SK-N-SH (cell line): ENCODE measurements around the gene ENDOD1. TPM values are rescaled to one million over a fixed set of nuclear protein-coding genes. Genes with fewer than 3 reads are reported as not detected.

Experiments used
- CTCF ChIA-PET: fragments of 300-600, 350-600 bp; formaldehyde crosslinking; extraction: SDS; loops from one replicate; lab custom pipeline; 2021; lab: Yijun Ruan, JAX
- POLR2A ChIA-PET: fragments of 350-600 bp; sonication (Branson Sonifier 250); formaldehyde crosslinking; extraction: SDS; loops from one replicate; lab custom pipeline; 2020; ENCODE audit warnings: antibody characterized with exemption, inconsistent platforms; lab: Yijun Ruan, JAX
- DNase-seq: peaks from one replicate; pipeline ENCODE4 v3.0.0; 2012
- H2AFZ ChIP-seq: fragments of 200-600 bp; sonication (generic); 2 replicates; pipeline ENCODE4 v1.8.1; 2016; ENCODE audit warnings: antibody characterized with exemption, mild to moderate bottlenecking, low read depth
- H3F3A ChIP-seq: fragments of 200-600 bp; sonication (generic); replicated peaks from 2 replicates; pipeline ENCODE3; 2016; ENCODE audit warnings: antibody characterized with exemption, mild to moderate bottlenecking; ENCODE audit not compliant: insufficient read depth
- H3K27ac ChIP-seq, 2 experiments: fragments of 200-500 bp in 1 of 2; fragments of 200-600 bp in 1 of 2; sonication (Bioruptor generic) in 1 of 2; sonication (generic), shearing (Covaris generic) in 1 of 2; 2 replicates each; pipeline versions ENCODE4 v1.5.1 to v1.6.1; 2014 to 2016; ENCODE audit warnings: low read depth in 2 of 2, inconsistent platforms in 1 of 2, low read length in 1 of 2, mild to moderate bottlenecking in 1 of 2, mixed read lengths in 1 of 2
- H3K27me3 ChIP-seq: fragments of 200-600 bp; sonication (generic), shearing (Covaris generic); 2 replicates; pipeline ENCODE4 v1.6.1; 2016; ENCODE audit warnings: mixed run types; ENCODE audit not compliant: insufficient read depth
- H3K36me3 ChIP-seq, 2 experiments: fragments of 200-500 bp in 1 of 2; fragments of 200-600 bp in 1 of 2; sonication (Bioruptor generic) in 1 of 2; sonication (generic) in 1 of 2; replicated peaks in 1 of 2; 2 replicates each; pipeline versions ENCODE3 to v1.5.1; 2014 to 2016; ENCODE audit warnings: low read length in 1 of 2, mild to moderate bottlenecking in 1 of 2; ENCODE audit not compliant: insufficient read depth in 2 of 2, control insufficient read depth in 1 of 2
- H3K4me1 ChIP-seq, 2 experiments: fragments of 200-500 bp in 1 of 2; fragments of 200-600 bp in 1 of 2; sonication (Bioruptor generic) in 1 of 2; sonication (generic), shearing (Covaris generic) in 1 of 2; 2 replicates each; pipeline versions ENCODE4 v1.5.1 to v1.6.1; 2014 to 2016; ENCODE audit warnings: low read depth in 1 of 2, low read length in 1 of 2, mixed run types in 1 of 2; ENCODE audit not compliant: insufficient read depth in 2 of 2, control insufficient read depth in 1 of 2
- H3K4me2 ChIP-seq: fragments of 200-600 bp; sonication (generic), shearing (Covaris generic); 2 replicates; pipeline ENCODE4 v1.6.1; 2017; ENCODE audit warnings: mixed run types
- H3K4me3 ChIP-seq, 2 experiments: fragments of 200-500 bp in 1 of 2; fragments of 200-600 bp in 1 of 2; sonication (Bioruptor generic) in 1 of 2; sonication (generic), shearing (Covaris generic) in 1 of 2; 2 replicates each; pipeline versions ENCODE4 v1.5.1 to v1.8.1; 2014 to 2016; ENCODE audit warnings: low read depth in 2 of 2, inconsistent platforms in 1 of 2, low read length in 1 of 2, mild to moderate bottlenecking in 1 of 2, mixed read lengths in 1 of 2, moderate library complexity in 1 of 2
- H3K79me2 ChIP-seq: fragments of 200-600 bp; sonication (generic); 2 replicates; pipeline ENCODE4 v1.8.1; 2017; ENCODE audit warnings: mild to moderate bottlenecking; ENCODE audit not compliant: insufficient read depth
- H3K9ac ChIP-seq: fragments of 200-600 bp; sonication (generic); 2 replicates; pipeline ENCODE4 v1.6.1; 2017; ENCODE audit warnings: mixed run types
- H3K9me2 ChIP-seq: fragments of 200-600 bp; sonication (generic); 2 replicates; pipeline ENCODE4 v1.6.1; 2017; ENCODE audit warnings: mixed run types
- H3K9me3 ChIP-seq: fragments of 200-600 bp; sonication (generic); 2 replicates; pipeline ENCODE4 v1.6.1; 2017; ENCODE audit warnings: mixed run types, mild to moderate bottlenecking, moderate library complexity
- H4K20me1 ChIP-seq: fragments of 200-600 bp; sonication (generic); 2 replicates; pipeline ENCODE4 v1.6.1; 2017; ENCODE audit warnings: mild to moderate bottlenecking, mixed run types; ENCODE audit not compliant: insufficient read depth
- CHD2 ChIP-seq: fragments of 150-350 bp; IDR thresholded peaks from 2 replicates; pipeline ENCODE4 v1.6.1; 2018; ENCODE audit warnings: low read length; ENCODE audit not compliant: partially characterized antibody
- EP300 ChIP-seq, 2 experiments: IDR thresholded peaks; 2 replicates each; pipeline versions ENCODE4 v1.4.0 to v1.6.1; 2012; ENCODE audit warnings: borderline replicate concordance in 1 of 2, low read depth in 1 of 2, low read length in 1 of 2
- EZH2phosphoT487 ChIP-seq: fragments of 200-600 bp; sonication (generic); IDR thresholded peaks from 2 replicates; pipeline ENCODE4 v1.6.1; 2017; ENCODE audit warnings: low read depth, mixed run types, mild to moderate bottlenecking, antibody characterized with exemption, moderate library complexity, borderline replicate concordance
- FOSL2 ChIP-seq: IDR thresholded peaks from 2 replicates; pipeline ENCODE4 v1.4.0; 2012; ENCODE audit warnings: low read depth, mild to moderate bottlenecking, moderate library complexity, borderline replicate concordance
- FOXM1 ChIP-seq: IDR thresholded peaks from 2 replicates; pipeline ENCODE4 v1.4.0; 2012; ENCODE audit warnings: low read depth, mild to moderate bottlenecking
- GABPA ChIP-seq: IDR thresholded peaks from 2 replicates; pipeline ENCODE4 v1.4.0; 2012; ENCODE audit warnings: low read depth, mild to moderate bottlenecking
- GATA2 ChIP-seq: sonication (generic); formaldehyde crosslinking; IDR thresholded peaks from 2 replicates; pipeline ENCODE4 v1.5.0; 2020; ENCODE audit warnings: mild to moderate bottlenecking, missing genetic modification reagents
- MEF2A ChIP-seq: IDR thresholded peaks from 2 replicates; pipeline ENCODE4 v1.4.0; 2012; ENCODE audit warnings: low read depth, borderline replicate concordance
- MXI1 ChIP-seq: IDR thresholded peaks from 2 replicates; pipeline ENCODE4 v1.6.1; 2012; ENCODE audit warnings: mild to moderate bottlenecking, low read depth, low read length, improper control_type of control experiment
- NFIC ChIP-seq: IDR thresholded peaks from 2 replicates; pipeline ENCODE4 v1.4.0; 2012; ENCODE audit warnings: borderline replicate concordance
- NRF1 ChIP-seq: IDR thresholded peaks from 2 replicates; pipeline ENCODE4 v1.6.1; 2012; ENCODE audit warnings: low read depth, mild to moderate bottlenecking, low read length
- POLR2AphosphoS5 ChIP-seq: IDR thresholded peaks from 2 replicates; pipeline ENCODE4 v1.6.1; 2012; ENCODE audit warnings: low read depth, low read length
- RAD21 ChIP-seq: IDR thresholded peaks from 2 replicates; pipeline ENCODE4 v1.6.1; 2012; ENCODE audit warnings: mild to moderate bottlenecking, low read length
- RCOR1 ChIP-seq: fragments of 150-350 bp; IDR thresholded peaks from 2 replicates; pipeline ENCODE4 v1.6.1; 2017; ENCODE audit warnings: antibody characterized with exemption, low read length
- REST ChIP-seq: IDR thresholded peaks from 2 replicates; pipeline ENCODE4 v1.6.1; 2012; ENCODE audit warnings: mild to moderate bottlenecking, low read depth, low read length, moderate library complexity
- RFX5 ChIP-seq: IDR thresholded peaks from 2 replicates; pipeline ENCODE4 v1.6.1; 2012; ENCODE audit warnings: mild to moderate bottlenecking, improper control_type of control experiment, low read length
- RXRA ChIP-seq: IDR thresholded peaks from 2 replicates; pipeline ENCODE4 v1.4.0; 2012; ENCODE audit warnings: low read depth, mild to moderate bottlenecking, borderline replicate concordance
- SMC3 ChIP-seq: IDR thresholded peaks from 2 replicates; pipeline ENCODE4 v1.6.1; 2012; ENCODE audit warnings: low read depth, low read length, improper control_type of control experiment
- TCF12 ChIP-seq: IDR thresholded peaks from 2 replicates; pipeline ENCODE4 v1.4.0; 2012
- YY1 ChIP-seq: IDR thresholded peaks from 2 replicates; pipeline ENCODE4 v1.4.0; 2012; ENCODE audit warnings: low read depth, mild to moderate bottlenecking
- WGBS: methylation state at CpG from one replicate; pipeline ENCODE4 v1.1.6; 2017; ENCODE audit warnings: low lambda C conversion rate; 5-methylcytosine and 5-hydroxymethylcytosine counted together
- polyA plus RNA-seq, 3 experiments: library from polyadenylated mRNA; depleted of rRNA; stranded (reverse); fragments of >200 nt; gene quantifications; 2 replicates each; pipeline ENCODE4 v1.2.3, GENCODE V29; 2012
- TF ChIP-seq, protein P1 (sequence below): IDR thresholded peaks from 2 replicates; pipeline ENCODE4 v1.4.0; 2012; ENCODE audit warnings: low read depth
- TF ChIP-seq, protein P2 (sequence below): fragments of 150-350 bp; IDR thresholded peaks from 2 replicates; pipeline ENCODE4 v1.6.1; 2017; ENCODE audit warnings: antibody characterized with exemption, low read length, low read depth, borderline replicate concordance
- TF ChIP-seq, protein P3 (sequence below): IDR thresholded peaks from 2 replicates; pipeline ENCODE4 v1.4.0; 2012; ENCODE audit warnings: low read depth, borderline replicate concordance
- TF ChIP-seq, protein P4 (sequence below): fragments of 150-350 bp; IDR thresholded peaks from 2 replicates; pipeline ENCODE4 v1.6.1; 2016; ENCODE audit warnings: mild to moderate bottlenecking, low read depth, low read length
- TF ChIP-seq, protein P5 (sequence below): IDR thresholded peaks from 2 replicates; pipeline ENCODE4 v1.4.0; 2012; ENCODE audit warnings: low read depth, borderline replicate concordance

ENDOD1 gene
- polyA plus RNA-seq, 1 of the 3 experiments (the other 2 are of a cell fraction), result 15.0 TPM

GRCh38 chr11:95068549-95068948 lies 21.1 kb upstream of the ENDOD1 start:
- Histone ChIP-seq H3K4me3 (peak overlapping the region; percentile 90 to 98), H2AFZ (peak overlapping the region; percentile 74; the same call in 1 of the 2 replicates), H3K9me2 (no peaks in the 10 kb centered on the region), H3K27ac (peak overlapping the region; percentile 79 to 96), H3K4me2 (peak overlapping the region; percentile 83), H3K9me3 (no peaks in the 10 kb centered on the region), H3K27me3 (no peaks in the 10 kb centered on the region), H3F3A (peaks cover 18% of the 10 kb centered on the region), H3K9ac (peak overlapping the region; percentile 74), H3K4me1 (peaks cover 7 to 8% of the 10 kb centered on the region in 2 experiments; a peak in 3 of 4 replicates), H4K20me1 (no peaks in the 10 kb centered on the region), H3K36me3 (peaks cover 12 to 16% of the 10 kb centered on the region in 2 experiments), H3K79me2 (peaks cover 25% of the 10 kb centered on the region)
- ChIA-PET CTCF (interaction anchor here (0.6 to 6.4 kb wide), 14 partner anchors 11 to 720 kb away, joined by 3 to 52 read pairs (median 8); partner anchors contain the start of genes ENDOD1 and FAM76B), POLR2A (interaction anchor here (1.1 to 2.8 kb wide), 4 partner anchors 20 to 163 kb away, joined by 3 to 21 read pairs (median 4); partner anchors contain the start of genes CWC15, KDM4D and SESN3)
- 0% methylated on average over 5 of the region's 5 CpGs for WGBS
- peak; percentile 68 for DNase-seq
- TF ChIP-seq POLR2AphosphoS5, result peak; percentile 87
- TF ChIP-seq, protein P1, sequence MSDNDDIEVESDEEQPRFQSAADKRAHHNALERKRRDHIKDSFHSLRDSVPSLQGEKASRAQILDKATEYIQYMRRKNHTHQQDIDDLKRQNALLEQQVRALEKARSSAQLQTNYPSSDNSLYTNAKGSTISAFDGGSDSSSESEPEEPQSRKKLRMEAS, result peak; percentile 85
- no peak for TF ChIP-seq MEF2A
- TF ChIP-seq REST, result peak; percentile 33; the same call in 1 of the 2 replicates
- TF ChIP-seq, protein P2, sequence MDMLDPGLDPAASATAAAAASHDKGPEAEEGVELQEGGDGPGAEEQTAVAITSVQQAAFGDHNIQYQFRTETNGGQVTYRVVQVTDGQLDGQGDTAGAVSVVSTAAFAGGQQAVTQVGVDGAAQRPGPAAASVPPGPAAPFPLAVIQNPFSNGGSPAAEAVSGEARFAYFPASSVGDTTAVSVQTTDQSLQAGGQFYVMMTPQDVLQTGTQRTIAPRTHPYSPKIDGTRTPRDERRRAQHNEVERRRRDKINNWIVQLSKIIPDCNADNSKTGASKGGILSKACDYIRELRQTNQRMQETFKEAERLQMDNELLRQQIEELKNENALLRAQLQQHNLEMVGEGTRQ, result no peak
- TF ChIP-seq RXRA, result no peak
- TF ChIP-seq GABPA, result peak; percentile 47
- no peak for TF ChIP-seq EZH2phosphoT487
- peak; percentile 73; the same call in 1 of the 2 replicates for TF ChIP-seq RFX5
- TF ChIP-seq RCOR1, result peak; percentile 44; the same call in 1 of the 2 replicates
- no peak for TF ChIP-seq SMC3
- TF ChIP-seq RAD21, result peak; percentile 3; the same call in 1 of the 2 replicates
- TF ChIP-seq TCF12, result peak; percentile 33; the same call in 1 of the 2 replicates
- TF ChIP-seq FOXM1, result no peak
- no peak for TF ChIP-seq NFIC
- TF ChIP-seq, protein P3, sequence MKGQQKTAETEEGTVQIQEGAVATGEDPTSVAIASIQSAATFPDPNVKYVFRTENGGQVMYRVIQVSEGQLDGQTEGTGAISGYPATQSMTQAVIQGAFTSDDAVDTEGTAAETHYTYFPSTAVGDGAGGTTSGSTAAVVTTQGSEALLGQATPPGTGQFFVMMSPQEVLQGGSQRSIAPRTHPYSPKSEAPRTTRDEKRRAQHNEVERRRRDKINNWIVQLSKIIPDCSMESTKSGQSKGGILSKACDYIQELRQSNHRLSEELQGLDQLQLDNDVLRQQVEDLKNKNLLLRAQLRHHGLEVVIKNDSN, result no peak
- TF ChIP-seq CHD2, result peak; percentile 75
- no peak for TF ChIP-seq FOSL2
- TF ChIP-seq YY1, result peak; percentile 59; the same call in 1 of the 2 replicates
- TF ChIP-seq, protein P4, sequence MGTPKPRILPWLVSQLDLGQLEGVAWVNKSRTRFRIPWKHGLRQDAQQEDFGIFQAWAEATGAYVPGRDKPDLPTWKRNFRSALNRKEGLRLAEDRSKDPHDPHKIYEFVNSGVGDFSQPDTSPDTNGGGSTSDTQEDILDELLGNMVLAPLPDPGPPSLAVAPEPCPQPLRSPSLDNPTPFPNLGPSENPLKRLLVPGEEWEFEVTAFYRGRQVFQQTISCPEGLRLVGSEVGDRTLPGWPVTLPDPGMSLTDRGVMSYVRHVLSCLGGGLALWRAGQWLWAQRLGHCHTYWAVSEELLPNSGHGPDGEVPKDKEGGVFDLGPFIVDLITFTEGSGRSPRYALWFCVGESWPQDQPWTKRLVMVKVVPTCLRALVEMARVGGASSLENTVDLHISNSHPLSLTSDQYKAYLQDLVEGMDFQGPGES, result peak; percentile 39; the same call in 1 of the 2 replicates
- TF ChIP-seq, protein P5, sequence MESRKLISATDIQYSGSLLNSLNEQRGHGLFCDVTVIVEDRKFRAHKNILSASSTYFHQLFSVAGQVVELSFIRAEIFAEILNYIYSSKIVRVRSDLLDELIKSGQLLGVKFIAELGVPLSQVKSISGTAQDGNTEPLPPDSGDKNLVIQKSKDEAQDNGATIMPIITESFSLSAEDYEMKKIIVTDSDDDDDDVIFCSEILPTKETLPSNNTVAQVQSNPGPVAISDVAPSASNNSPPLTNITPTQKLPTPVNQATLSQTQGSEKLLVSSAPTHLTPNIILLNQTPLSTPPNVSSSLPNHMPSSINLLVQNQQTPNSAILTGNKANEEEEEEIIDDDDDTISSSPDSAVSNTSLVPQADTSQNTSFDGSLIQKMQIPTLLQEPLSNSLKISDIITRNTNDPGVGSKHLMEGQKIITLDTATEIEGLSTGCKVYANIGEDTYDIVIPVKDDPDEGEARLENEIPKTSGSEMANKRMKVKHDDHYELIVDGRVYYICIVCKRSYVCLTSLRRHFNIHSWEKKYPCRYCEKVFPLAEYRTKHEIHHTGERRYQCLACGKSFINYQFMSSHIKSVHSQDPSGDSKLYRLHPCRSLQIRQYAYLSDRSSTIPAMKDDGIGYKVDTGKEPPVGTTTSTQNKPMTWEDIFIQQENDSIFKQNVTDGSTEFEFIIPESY, result no peak
- no peak; the same call in 1 of the 2 replicates for TF ChIP-seq NRF1
- TF ChIP-seq MXI1, result peak; percentile 96
- no peak for TF ChIP-seq GATA2
- peak in 1 of 2 experiments; percentile 59; a peak in 2 of 4 replicates for TF ChIP-seq EP300 (IDR thresholded peaks at IDR 0.05; ENCODE audit: borderline replicate concordance in 1 of 2, low read depth in 1 of 2, low read length in 1 of 2)
